H1 (cell line): ENCODE measurements around the gene TNS1. TPM values are rescaled to one million over a fixed set of nuclear protein-coding genes. Genes with fewer than 3 reads are reported as not detected.

Experiments
- CTCF ChIA-PET: fragments of 300-600 bp; sonication (Branson Sonifier 250); formaldehyde crosslinking; loops from one replicate; lab custom pipeline; 2021; ENCODE audit not compliant: partially characterized antibody; lab: Charles Lee
- POLR2A ChIA-PET: fragments of 300-600 bp; sonication (Branson Sonifier 250); formaldehyde crosslinking; loops from one replicate; lab custom pipeline; 2021; ENCODE audit warnings: inconsistent platforms; ENCODE audit not compliant: partially characterized antibody; lab: Charles Lee
- DNase-seq, 2 experiments: peaks; one replicate each; pipeline versions ENCODE4 v3.0.0 to v3.0.0-alpha.2; 2010 to 2022; ENCODE audit warnings: low spot score in 2 of 2, low read depth in 1 of 2, mixed read lengths in 1 of 2
- FAIRE-seq: peaks from 2 replicates; lab custom pipeline; 2011; peaks lifted over from hg19 to GRCh38; lab: Jason Lieb, UNC
- H2AFZ ChIP-seq: 2 replicates; pipeline ENCODE4 v1.8.1; 2012; ENCODE audit warnings: low read length, inconsistent platforms
- H2AK5ac ChIP-seq: 2 replicates; pipeline ENCODE4 v1.6.1; 2013; ENCODE audit warnings: low read depth, low read length
- H2BK120ac ChIP-seq: replicated peaks from 2 replicates; pipeline ENCODE3; 2013; ENCODE audit warnings: low read depth, low read length, inconsistent platforms
- H2BK12ac ChIP-seq: 2 replicates; pipeline ENCODE4 v1.6.1; 2013; ENCODE audit warnings: low read depth, low read length
- H2BK15ac ChIP-seq: 2 replicates; pipeline ENCODE4 v1.6.1; 2013; ENCODE audit warnings: low read length
- H2BK20ac ChIP-seq: 2 replicates; pipeline ENCODE4 v1.6.1; 2013; ENCODE audit warnings: low read length
- H2BK5ac ChIP-seq: 2 replicates; pipeline ENCODE4 v1.6.1; 2013; ENCODE audit warnings: low read depth, low read length
- H3K14ac ChIP-seq: 2 replicates; pipeline ENCODE4 v1.6.1; 2013; ENCODE audit warnings: inconsistent platforms; ENCODE audit not compliant: insufficient read length
- H3K18ac ChIP-seq: 2 replicates; pipeline ENCODE4 v1.6.1; 2013; ENCODE audit warnings: low read length; ENCODE audit errors: extremely low read depth
- H3K23ac ChIP-seq: 2 replicates; pipeline ENCODE4 v1.6.1; 2013; ENCODE audit warnings: inconsistent platforms; ENCODE audit not compliant: insufficient read length
- H3K23me2 ChIP-seq: 2 replicates; pipeline ENCODE4 v1.6.1; 2013; ENCODE audit warnings: low read depth, low read length
- H3K27ac ChIP-seq: 2 replicates; pipeline ENCODE4 v1.6.1; 2011; ENCODE audit warnings: low read depth, low read length, inconsistent platforms
- H3K27me3 ChIP-seq, 4 experiments: replicated peaks in 1 of 4; 1 replicate in 1 of 4; 2 replicates in 3 of 4; pipeline versions ENCODE4 v1.6.1 to v1.8.1; 2011 to 2013; ENCODE audit warnings: low read length in 3 of 4, mild to moderate bottlenecking in 3 of 4, inconsistent platforms in 2 of 4, mixed read lengths in 2 of 4, moderate library complexity in 1 of 4; ENCODE audit not compliant: control insufficient read depth in 3 of 4, insufficient read depth in 3 of 4; ENCODE audit errors: extremely low read depth in 1 of 4
- H3K36me3 ChIP-seq, 4 experiments: 2 replicates each; pipeline versions ENCODE4 v1.6.1 to v1.8.1; 2011 to 2013; ENCODE audit warnings: mild to moderate bottlenecking in 4 of 4, low read length in 3 of 4, moderate library complexity in 2 of 4, control low read depth in 1 of 4, inconsistent platforms in 1 of 4; ENCODE audit not compliant: insufficient read depth in 4 of 4, control insufficient read depth in 2 of 4
- H3K4ac ChIP-seq: replicated peaks from 2 replicates; pipeline ENCODE3; 2013; ENCODE audit warnings: low read length, low read depth, mixed read lengths, inconsistent platforms; ENCODE audit not compliant: insufficient read length
- H3K4me1 ChIP-seq, 4 experiments: replicated peaks in 1 of 4; 1 replicate in 1 of 4; 2 replicates in 3 of 4; pipeline versions ENCODE4 v1.6.1 to v1.8.1; 2011 to 2013; ENCODE audit warnings: low read length in 3 of 4, inconsistent platforms in 2 of 4, mixed read lengths in 1 of 4; ENCODE audit not compliant: insufficient read depth in 4 of 4, control insufficient read depth in 3 of 4
- H3K4me2 ChIP-seq, 2 experiments: 2 replicates each; pipeline versions ENCODE4 v1.6.1 to v1.8.1; 2011 to 2013; ENCODE audit warnings: low read depth in 2 of 2, low read length in 2 of 2, control low read depth in 1 of 2, inconsistent platforms in 1 of 2, mild to moderate bottlenecking in 1 of 2; ENCODE audit not compliant: insufficient read depth in 1 of 2
- H3K4me3 ChIP-seq, 4 experiments: fragments of 200-600, 300-600 bp in 1 of 4; sonication (generic), shearing (Covaris generic), sonication (Bioruptor Twin) in 1 of 4; 2 replicates each; pipeline versions ENCODE4 v1.5.1 to v1.8.1; 2011 to 2016; ENCODE audit warnings: low read length in 4 of 4, low read depth in 3 of 4, control low read depth in 2 of 4, inconsistent platforms in 2 of 4, mild to moderate bottlenecking in 2 of 4, mixed read lengths in 1 of 4, moderate library complexity in 1 of 4; ENCODE audit not compliant: insufficient read depth in 2 of 4; ENCODE audit errors: extremely low read depth in 1 of 4
- H3K56ac ChIP-seq: replicated peaks from 2 replicates; pipeline ENCODE3; 2013; ENCODE audit warnings: low read depth, mild to moderate bottlenecking, mixed read lengths, low read length, inconsistent platforms; ENCODE audit not compliant: insufficient read length
- H3K79me1 ChIP-seq: 2 replicates; pipeline ENCODE4 v1.6.1; 2013; ENCODE audit warnings: low read depth, low read length, control low read depth
- H3K79me2 ChIP-seq, 2 experiments: 2 replicates each; pipeline versions ENCODE4 v1.6.1 to v1.8.1; 2012 to 2013; ENCODE audit warnings: low read length in 2 of 2, mild to moderate bottlenecking in 2 of 2, inconsistent platforms in 1 of 2; ENCODE audit not compliant: insufficient read depth in 2 of 2, control insufficient read depth in 1 of 2
- H3K9ac ChIP-seq, 4 experiments: replicated peaks in 1 of 4; 1 replicate in 1 of 4; 2 replicates in 3 of 4; pipeline versions ENCODE4 v1.6.1 to v1.8.1; 2011 to 2013; ENCODE audit warnings: low read depth in 3 of 4, low read length in 3 of 4, control low read depth in 2 of 4, mild to moderate bottlenecking in 2 of 4, moderate library complexity in 2 of 4, inconsistent platforms in 1 of 4; ENCODE audit errors: extremely low read depth in 1 of 4
- H3K9me3 ChIP-seq, 2 experiments: 2 replicates each; pipeline versions ENCODE4 v1.6.1 to v1.8.1; 2012 to 2013; ENCODE audit warnings: mild to moderate bottlenecking in 2 of 2, moderate library complexity in 2 of 2, control low read depth in 1 of 2, inconsistent platforms in 1 of 2, low read depth in 1 of 2, low read length in 1 of 2, mixed read lengths in 1 of 2; ENCODE audit not compliant: insufficient read depth in 2 of 2
- H4K20me1 ChIP-seq, 2 experiments: replicated peaks in 1 of 2; 2 replicates each; pipeline versions ENCODE3 to v1.8.1; 2011 to 2013; ENCODE audit warnings: inconsistent platforms in 2 of 2, low read length in 2 of 2, mild to moderate bottlenecking in 1 of 2; ENCODE audit not compliant: insufficient read depth in 2 of 2, control insufficient read depth in 1 of 2
- H4K5ac ChIP-seq: 2 replicates; pipeline ENCODE4 v1.6.1; 2013; ENCODE audit warnings: low read length, low read depth, mixed read lengths, inconsistent platforms; ENCODE audit not compliant: insufficient read length
- H4K8ac ChIP-seq: 2 replicates; pipeline ENCODE4 v1.8.0; 2013; ENCODE audit warnings: mild to moderate bottlenecking, moderate library complexity, low read length, inconsistent platforms; ENCODE audit not compliant: insufficient read depth; ENCODE audit errors: extremely low read depth
- H4K91ac ChIP-seq: replicated peaks from 2 replicates; pipeline ENCODE3; 2013; ENCODE audit warnings: low read length, mixed read lengths, inconsistent platforms; ENCODE audit not compliant: insufficient read length
- POU5F1 ChIP-seq: IDR thresholded peaks from 2 replicates; pipeline ENCODE4 v1.6.1; 2011; ENCODE audit warnings: low read depth, mild to moderate bottlenecking, low read length, moderate library complexity
- WGBS, 2 experiments: shearing (Covaris generic) in 1 of 2; methylation state at CpG; one replicate each; pipeline versions ENCODE4 v1.1.6 to v1.1.7; 2013 to 2015; ENCODE audit warnings: low lambda C conversion rate in 2 of 2, mixed read lengths in 2 of 2, inconsistent platforms in 1 of 2, low coverage in 1 of 2, missing lambda C conversion rate in 1 of 2; ENCODE audit not compliant: insufficient replicate concordance in 2 of 2, insufficient coverage in 1 of 2, insufficient read length in 1 of 2; ENCODE audit errors: extremely low coverage in 1 of 2, missing lambda C conversion rate in 1 of 2; 5-methylcytosine and 5-hydroxymethylcytosine counted together
- polyA plus RNA-seq, 7 experiments: library from polyadenylated mRNA; depleted of rRNA in 3 of 7; stranded (reverse) in 5 of 7; unstranded in 2 of 7; fragments of >200 nt in 5 of 7; fragments of 200-250 nt in 2 of 7; gene quantifications; 1 replicate in 5 of 7; 2 replicates in 1 of 7; 4 replicates in 1 of 7; pipeline versions ENCODE4 v1.2.1 to v1.2.3, GENCODE V29; 2011 to 2013; ENCODE audit warnings: missing spikeins in 2 of 7, mixed read lengths in 2 of 7
- total RNA-seq: library from RNA; stranded (reverse); fragmentation: NEBNext Ultra II Directional; extraction: Animal tissue kit (Norgen Biotek cat#: 25700); gene quantifications from 2 replicates; pipeline ENCODE4 v1.2.1, GENCODE V29; 2021

TNS1 gene
- total and polyA plus RNA-seq, 2 of the 8 experiments (the other 6 are each of a cell fraction or from before 2014, with no cell fraction given), result 1.5 to 5.1 TPM

GRCh38 chr2:217939629-217940245 is 63.1 kb downstream of the TNS1 start:
- Histone ChIP-seq H4K8ac (no peak overlapping the region), H3K56ac (no peak overlapping the region), H3K9ac (no peak overlapping the region), H3K4ac (no peak overlapping the region), H2BK120ac (no peak overlapping the region), H3K14ac (no peak overlapping the region), H3K23ac (no peak overlapping the region), H3K36me3 (no peaks in the 10 kb centered on the region), H2BK5ac (no peak overlapping the region), H2BK12ac (no peak overlapping the region), H2BK15ac (no peak overlapping the region), H3K23me2 (no peaks in the 10 kb centered on the region), H3K4me3 (no peak overlapping the region), H3K27me3 (no peaks in the 10 kb centered on the region; a peak in 1 of 7 replicates), H2BK20ac (no peak overlapping the region), H4K91ac (no peak overlapping the region), H3K79me1 (no peaks in the 10 kb centered on the region), H3K4me2 (no peak overlapping the region), H3K18ac (no peak overlapping the region), H4K20me1 (no peaks in the 10 kb centered on the region), H4K5ac (no peak overlapping the region), H3K4me1 (peaks cover 12 to 29% (median 20%) of the 10 kb centered on the region in 4 experiments), H3K9me3 (no peaks in the 10 kb centered on the region), H3K27ac (no peak overlapping the region), H3K79me2 (no peaks in the 10 kb centered on the region), H2AK5ac (no peak overlapping the region), H2AFZ (no peak overlapping the region)
- FAIRE-seq (no peak), DNase-seq (no peak)
- TF ChIP-seq POU5F1, result no peak
- ChIA-PET POLR2A (interaction anchor here (1.3 to 2.2 kb wide), 2 partner anchors 10 to 11 kb away, joined by 5 to 6 read pairs; no protein-coding TSS in a partner anchor), CTCF (interaction anchor here (1.1 to 22.2 kb wide), 10 partner anchors 6 to 150 kb away, joined by 3 to 480 read pairs (median 4); no protein-coding TSS in a partner anchor)
- 90% methylated on average over 3 of the region's 7 CpGs; no CpG with 5 or more reads in 1 of the 2 experiments for WGBS, 2 experiments
